ENCODE results near the gene CREB5. TPM values are rescaled to one million over a fixed set of nuclear protein-coding genes. Genes with fewer than 3 reads are reported as not detected.

CREB5 gene
- total and polyA plus RNA-seq, 7 donors = 0.86 to 33.8 (median 16.6) TPM

DNA sequence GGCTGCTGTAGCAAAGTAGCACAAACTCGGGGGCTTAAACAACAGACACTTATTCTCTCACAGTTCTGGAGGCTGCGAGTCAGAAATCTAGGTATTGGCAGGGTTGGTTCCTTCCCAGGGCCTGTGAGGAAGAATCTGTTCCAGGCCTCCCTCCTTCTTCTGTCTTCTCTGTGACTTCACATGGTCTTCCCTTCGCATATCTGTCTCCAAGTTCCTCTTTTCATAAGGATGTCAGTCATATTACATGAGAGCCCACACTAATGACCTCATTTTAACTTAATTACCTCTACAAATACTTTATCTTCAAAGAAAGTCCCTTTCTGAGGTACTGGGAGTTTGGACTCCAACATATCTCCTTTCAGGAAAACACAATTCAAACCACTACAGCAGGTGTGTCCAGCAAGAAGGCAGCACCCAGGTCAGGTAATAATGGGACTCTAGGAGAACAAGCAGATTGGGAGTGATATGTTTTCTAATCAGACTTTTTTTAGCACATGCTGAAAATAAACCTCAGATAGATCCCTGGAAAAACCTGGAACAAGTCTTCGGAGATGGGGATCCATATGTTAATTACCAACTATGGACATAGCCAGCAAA is 11.7 kb downstream of the CREB5 start:
- H3K4me1 ChIP-seq = no peaks in the 10 kb centered on the region
- H3K27me3 ChIP-seq (ENCODE audit: insufficient read depth in 3 of 3, low read length in 2 of 3) = no peaks in the 10 kb centered on the region
- no peaks in the 10 kb centered on the region for H3K36me3 ChIP-seq (ENCODE audit: insufficient read depth in 1 of 2, low read depth in 1 of 2)
- H3K4me3 ChIP-seq = no peak overlapping the region
- WGBS, 3 donors = 85 to 89% (median 86%) methylated on average over 4 of the region's 4 CpGs
- ATAC-seq = no peak
- no peak overlapping the region for H3K27ac ChIP-seq
- intact Hi-C loops (cut with DNase I) = loop anchor here in 1 of 2 donors (5.0 kb wide), 1 partner anchor 53 kb away; no protein-coding TSS in a partner anchor
- TF ChIP-seq, protein P1, sequence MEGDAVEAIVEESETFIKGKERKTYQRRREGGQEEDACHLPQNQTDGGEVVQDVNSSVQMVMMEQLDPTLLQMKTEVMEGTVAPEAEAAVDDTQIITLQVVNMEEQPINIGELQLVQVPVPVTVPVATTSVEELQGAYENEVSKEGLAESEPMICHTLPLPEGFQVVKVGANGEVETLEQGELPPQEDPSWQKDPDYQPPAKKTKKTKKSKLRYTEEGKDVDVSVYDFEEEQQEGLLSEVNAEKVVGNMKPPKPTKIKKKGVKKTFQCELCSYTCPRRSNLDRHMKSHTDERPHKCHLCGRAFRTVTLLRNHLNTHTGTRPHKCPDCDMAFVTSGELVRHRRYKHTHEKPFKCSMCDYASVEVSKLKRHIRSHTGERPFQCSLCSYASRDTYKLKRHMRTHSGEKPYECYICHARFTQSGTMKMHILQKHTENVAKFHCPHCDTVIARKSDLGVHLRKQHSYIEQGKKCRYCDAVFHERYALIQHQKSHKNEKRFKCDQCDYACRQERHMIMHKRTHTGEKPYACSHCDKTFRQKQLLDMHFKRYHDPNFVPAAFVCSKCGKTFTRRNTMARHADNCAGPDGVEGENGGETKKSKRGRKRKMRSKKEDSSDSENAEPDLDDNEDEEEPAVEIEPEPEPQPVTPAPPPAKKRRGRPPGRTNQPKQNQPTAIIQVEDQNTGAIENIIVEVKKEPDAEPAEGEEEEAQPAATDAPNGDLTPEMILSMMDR (IDR thresholded peaks at IDR 0.05) = no peak
- no peaks in the 10 kb centered on the region for H3K9me3 ChIP-seq
- DNase-seq = no peak

DNA sequence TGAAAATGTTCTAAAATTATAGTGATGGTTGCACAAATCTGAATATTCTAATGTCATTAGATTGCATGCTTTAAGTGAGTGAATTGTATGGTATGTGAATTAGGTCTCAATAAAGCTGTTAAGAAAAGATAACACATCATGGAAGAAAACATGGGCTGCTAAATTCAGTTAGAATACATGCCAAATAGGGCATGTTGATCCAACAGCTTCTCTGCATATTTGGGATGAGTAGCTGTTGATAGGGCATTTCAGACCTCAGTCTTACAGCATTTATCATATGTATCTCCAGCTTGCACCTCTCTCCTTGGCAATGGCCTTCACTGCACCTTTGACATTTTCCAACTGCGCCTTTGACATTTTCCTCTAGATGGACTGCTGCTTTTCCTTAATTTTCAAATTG is 13.2 kb downstream of the CREB5 start:
- ATAC-seq = no peak
- no peak overlapping the region for H3K4me3 ChIP-seq
- WGBS, 3 donors = 95 to 100% (median 100%) methylated on average over 1 of the region's 1 CpG
- H3K36me3 ChIP-seq (ENCODE audit: insufficient read depth in 1 of 2, low read depth in 1 of 2) = no peaks in the 10 kb centered on the region
- H3K27ac ChIP-seq = no peak overlapping the region
- H3K9me3 ChIP-seq = no peaks in the 10 kb centered on the region
- no peaks in the 10 kb centered on the region for H3K27me3 ChIP-seq (ENCODE audit: insufficient read depth in 3 of 3, low read length in 2 of 3)
- intact Hi-C loops (cut with DNase I) = no loop called here
- DNase-seq = no peak
- no peaks in the 10 kb centered on the region for H3K4me1 ChIP-seq
- TF ChIP-seq, protein P1 (IDR thresholded peaks at IDR 0.05) = no peak

DNA sequence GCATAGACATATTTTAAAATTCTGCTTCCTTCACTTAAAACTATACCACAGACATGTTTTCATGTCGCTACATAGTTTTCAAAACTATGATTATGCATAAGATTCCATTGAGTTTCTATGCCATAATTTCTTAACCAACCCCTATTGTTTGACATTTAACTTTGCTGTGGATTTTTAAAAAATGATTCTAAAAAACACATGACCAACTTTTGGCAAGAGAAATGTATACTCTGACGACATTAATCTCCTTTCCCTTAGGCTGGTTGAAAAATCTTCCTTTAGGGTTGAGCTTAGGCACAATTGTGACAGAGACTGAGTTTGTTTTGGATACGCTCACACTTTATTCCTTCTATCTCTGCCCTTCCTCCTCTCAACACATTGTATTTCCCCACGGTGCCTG is 14.9 kb downstream of the CREB5 start:
- no peaks in the 10 kb centered on the region for H3K4me1 ChIP-seq
- WGBS, 3 donors = 76 to 82% (median 76%) methylated on average over 4 of the region's 4 CpGs
- TF ChIP-seq, protein P1 (IDR thresholded peaks at IDR 0.05) = no peak
- H3K9me3 ChIP-seq = no peaks in the 10 kb centered on the region
- DNase-seq (no peak), ATAC-seq (no peak)
- no peaks in the 10 kb centered on the region for H3K36me3 ChIP-seq (ENCODE audit: insufficient read depth in 1 of 2, low read depth in 1 of 2)
- no peak overlapping the region for H3K27ac ChIP-seq
- intact Hi-C loops (cut with DNase I) = no loop called here
- no peak overlapping the region for H3K4me3 ChIP-seq
- H3K27me3 ChIP-seq (ENCODE audit: insufficient read depth in 3 of 3, low read length in 2 of 3) = no peaks in the 10 kb centered on the region

DNA sequence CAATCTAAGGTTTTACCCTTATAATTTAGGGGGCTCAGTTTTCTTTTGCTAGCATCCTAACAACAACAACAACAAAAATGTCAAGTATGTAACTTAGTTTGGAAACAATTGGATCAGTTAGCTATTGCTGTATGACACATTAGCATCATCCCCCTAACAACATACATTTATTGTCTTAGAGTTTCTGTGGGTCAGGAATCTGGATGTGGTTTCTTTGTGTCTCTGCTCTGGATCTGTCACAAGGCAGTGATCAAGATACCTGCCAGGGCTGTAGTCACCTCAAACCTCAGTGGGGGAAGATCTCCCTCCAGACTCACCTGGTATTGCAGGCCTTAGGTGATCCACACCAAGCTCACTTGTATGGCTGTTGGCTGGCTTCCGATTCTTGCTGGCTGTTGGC is 18.3 kb downstream of the CREB5 start:
- ATAC-seq = no peak
- TF ChIP-seq, protein P1 (IDR thresholded peaks at IDR 0.05) = no peak
- intact Hi-C loops (cut with DNase I) = no loop called here

DNA sequence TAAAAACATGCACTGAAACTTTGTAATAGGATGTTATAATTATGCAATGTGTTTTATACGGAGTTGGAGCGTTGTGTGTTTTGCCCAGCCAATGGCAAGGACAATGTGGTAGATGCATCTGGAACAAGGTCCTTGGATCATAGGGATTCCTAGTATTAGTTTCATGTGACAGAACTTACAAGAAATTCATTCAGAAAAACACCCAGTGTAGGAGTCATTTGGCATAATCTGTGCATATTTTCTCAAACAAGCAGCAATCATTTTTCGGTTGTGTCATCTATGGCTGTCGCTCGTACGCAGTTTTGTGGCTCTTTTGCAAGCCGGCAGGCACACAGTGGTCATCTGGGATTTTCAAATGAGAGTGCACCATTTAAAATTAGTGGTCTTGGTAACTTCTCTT is 19.8 kb downstream of the CREB5 start:
- 34 to 68% (median 38%) methylated on average over 7 of the region's 7 CpGs for WGBS, 3 donors
- H3K4me3 ChIP-seq = peak overlapping the region; percentile 37

More for the DNA sequence above, 18.3 kb downstream of the CREB5 start:
- WGBS, 3 donors = 84 to 95% (median 92%) methylated on average over 1 of the region's 1 CpG
- no peaks in the 10 kb centered on the region for H3K36me3 ChIP-seq (ENCODE audit: insufficient read depth in 1 of 2, low read depth in 1 of 2)
- H3K27me3 ChIP-seq (ENCODE audit: insufficient read depth in 3 of 3, low read length in 2 of 3) = no peaks in the 10 kb centered on the region
- H3K9me3 ChIP-seq = no peaks in the 10 kb centered on the region
- no peak overlapping the region for H3K4me3 ChIP-seq
- H3K4me1 ChIP-seq = no peaks in the 10 kb centered on the region
- H3K27ac ChIP-seq = no peak overlapping the region
- DNase-seq = no peak

More for the DNA sequence above, 19.8 kb downstream of the CREB5 start:
- DNase-seq (peak; percentile 49 to 67), ATAC-seq (peak; percentile 28 to 77 (median 71))
- no peaks in the 10 kb centered on the region for H3K36me3 ChIP-seq (ENCODE audit: insufficient read depth in 1 of 2, low read depth in 1 of 2)
- H3K9me3 ChIP-seq = no peaks in the 10 kb centered on the region
- intact Hi-C loops (cut with DNase I) = no loop called here
- H3K4me1 ChIP-seq = no peaks in the 10 kb centered on the region
- H3K27ac ChIP-seq = no peak overlapping the region
- TF ChIP-seq, protein P1 (IDR thresholded peaks at IDR 0.05) = no peak
- no peaks in the 10 kb centered on the region for H3K27me3 ChIP-seq (ENCODE audit: insufficient read depth in 3 of 3, low read length in 2 of 3)

Data from psoas muscle (tissue), 8 donors.